Gastrocnemius medialis (tissue), 4 donors: ENCODE data around the gene AP1M2.
"Not testable (repeated sequence)": the region's sequence is repeated elsewhere in the genome, so short reads cannot be mapped to it uniquely, and the experiment has no call there.

Experiments used
- POLR2A ChIP-seq, 2 donors: fragments of 450-650 bp; IDR thresholded peaks; one replicate each; pipeline ENCODE4 v1.6.1; 2017; ENCODE audit warnings: antibody characterized with exemption in 2 of 2, mild to moderate bottlenecking in 2 of 2, moderate library complexity in 2 of 2
- TF ChIP-seq, protein P1 (sequence below), 5 experiments: fragments of 450-650 bp in 3 of 5; fragments of 200-600 bp in 2 of 5; sonication (generic) in 2 of 5; IDR thresholded peaks in 4 of 5; conservative IDR thresholded peaks in 1 of 5; 1 replicate in 4 of 5; 2 replicates in 1 of 5; pipeline ENCODE4 v1.5.1; 2016 to 2019; ENCODE audit warnings: antibody characterized with exemption in 5 of 5, mild to moderate bottlenecking in 3 of 5, moderate library complexity in 3 of 5

DNA sequence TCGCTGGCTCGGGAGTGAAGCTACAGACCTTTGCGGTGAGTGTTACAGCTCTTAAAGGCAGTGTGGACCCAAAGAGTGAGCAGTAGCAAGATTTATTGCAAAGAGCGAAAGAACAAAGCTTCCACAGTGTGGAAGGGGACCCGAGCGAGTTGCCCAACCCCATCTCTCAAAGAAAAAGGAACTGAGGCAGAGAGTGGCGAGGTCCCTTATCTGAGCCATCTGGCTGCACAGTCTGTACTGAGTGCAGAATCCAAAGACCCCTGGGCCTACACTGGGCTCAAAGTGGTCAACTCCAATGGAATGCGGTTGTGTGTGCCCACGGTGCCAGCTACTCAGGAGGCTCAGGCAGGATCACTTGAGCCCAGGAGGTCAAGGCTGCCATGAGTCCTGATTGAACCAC lies 48.1 kb downstream of the AP1M2 start:
- TF ChIP-seq, protein P1, sequence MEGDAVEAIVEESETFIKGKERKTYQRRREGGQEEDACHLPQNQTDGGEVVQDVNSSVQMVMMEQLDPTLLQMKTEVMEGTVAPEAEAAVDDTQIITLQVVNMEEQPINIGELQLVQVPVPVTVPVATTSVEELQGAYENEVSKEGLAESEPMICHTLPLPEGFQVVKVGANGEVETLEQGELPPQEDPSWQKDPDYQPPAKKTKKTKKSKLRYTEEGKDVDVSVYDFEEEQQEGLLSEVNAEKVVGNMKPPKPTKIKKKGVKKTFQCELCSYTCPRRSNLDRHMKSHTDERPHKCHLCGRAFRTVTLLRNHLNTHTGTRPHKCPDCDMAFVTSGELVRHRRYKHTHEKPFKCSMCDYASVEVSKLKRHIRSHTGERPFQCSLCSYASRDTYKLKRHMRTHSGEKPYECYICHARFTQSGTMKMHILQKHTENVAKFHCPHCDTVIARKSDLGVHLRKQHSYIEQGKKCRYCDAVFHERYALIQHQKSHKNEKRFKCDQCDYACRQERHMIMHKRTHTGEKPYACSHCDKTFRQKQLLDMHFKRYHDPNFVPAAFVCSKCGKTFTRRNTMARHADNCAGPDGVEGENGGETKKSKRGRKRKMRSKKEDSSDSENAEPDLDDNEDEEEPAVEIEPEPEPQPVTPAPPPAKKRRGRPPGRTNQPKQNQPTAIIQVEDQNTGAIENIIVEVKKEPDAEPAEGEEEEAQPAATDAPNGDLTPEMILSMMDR (IDR thresholded peaks at IDR 0.05 in 4 of 5, conservative IDR thresholded peaks at IDR 0.05 in 1 of 5), result not testable (repeated sequence)
- not testable (repeated sequence) for TF ChIP-seq POLR2A (IDR thresholded peaks at IDR 0.05)
